GM18505 (cell line): ENCODE measurements around the gene NMNAT3.

Experiments used
- ATAC-seq: cut with Tn5 transposase; IDR thresholded peaks from one replicate; pipeline ENCODE4 v1.9.1; 2021; ENCODE audit not compliant: unreplicated experiment
- POLR2A ChIP-seq: IDR thresholded peaks from 4 replicates; pipeline ENCODE4 v1.6.1; 2011; ENCODE audit warnings: borderline replicate concordance; ENCODE audit not compliant: insufficient read depth, insufficient read length; ENCODE audit errors: extremely low read depth

The NMNAT3 gene

DNA sequence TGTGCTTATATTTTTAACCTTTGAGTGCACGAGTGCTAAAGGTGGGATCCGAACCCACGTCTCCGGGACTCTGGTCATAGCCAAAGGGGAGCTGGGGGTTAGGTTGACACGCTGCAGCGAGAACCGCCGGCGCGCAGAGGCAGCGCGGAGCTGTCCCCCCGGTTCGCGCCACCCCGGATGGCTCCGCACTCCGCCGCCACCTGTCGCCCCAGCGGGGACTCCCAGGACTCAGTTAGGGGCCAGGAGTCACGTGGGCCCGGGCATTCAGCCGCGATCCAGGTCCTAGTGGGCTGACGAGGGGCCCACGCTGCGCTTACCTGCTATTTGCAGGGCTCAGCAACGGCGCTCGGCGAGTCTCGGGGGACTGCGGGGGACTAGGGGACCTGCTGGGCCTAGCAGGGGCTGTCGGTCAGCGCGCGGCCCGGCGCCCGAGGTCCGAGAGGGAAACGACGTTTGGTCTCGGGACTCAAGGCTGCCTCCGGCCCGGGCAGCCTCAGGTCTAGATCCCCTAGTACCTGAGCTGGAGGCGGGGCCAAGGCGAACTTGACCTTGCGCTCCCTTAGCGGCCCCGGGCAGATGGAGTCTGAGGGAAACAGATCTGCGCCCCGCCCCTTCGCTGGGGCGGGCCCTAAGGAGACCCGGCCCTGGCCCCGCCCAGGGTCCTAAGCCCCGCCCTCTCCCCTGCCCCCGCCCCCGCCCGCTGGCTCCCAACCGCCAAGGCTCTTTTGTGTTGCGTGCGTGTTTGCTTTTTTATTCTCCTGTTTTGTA is at the start of gene NMNAT3:
NMNAT3 (minus strand) TSS at position 585 of the 768 bp plus-strand sequence. CDS start 50,248 bp downstream, outside the sequence.
- ATAC-seq = peak; percentile 98
- no peak for TF ChIP-seq POLR2A

DNA sequence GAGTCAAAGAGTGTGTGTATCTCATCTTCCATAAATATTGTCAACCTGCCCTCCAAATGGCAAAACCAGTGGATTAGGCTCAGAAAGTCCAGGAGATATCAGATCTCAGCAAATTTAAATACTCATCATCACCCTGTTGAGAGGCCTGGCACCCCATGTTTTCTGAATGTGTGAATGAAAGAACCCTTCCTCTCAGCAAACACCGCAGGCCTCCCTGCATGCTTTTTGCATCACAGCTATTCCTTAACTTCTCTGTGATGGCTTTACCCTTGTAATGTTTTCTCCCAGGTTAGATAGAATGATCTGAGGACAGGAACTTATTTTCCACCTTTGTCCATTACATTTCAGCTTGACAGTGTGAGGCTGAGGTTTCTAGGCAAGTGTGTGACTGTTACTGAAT is 43.6 kb upstream of the NMNAT3 start:
- no peak for ATAC-seq
- TF ChIP-seq POLR2A = no peak

DNA sequence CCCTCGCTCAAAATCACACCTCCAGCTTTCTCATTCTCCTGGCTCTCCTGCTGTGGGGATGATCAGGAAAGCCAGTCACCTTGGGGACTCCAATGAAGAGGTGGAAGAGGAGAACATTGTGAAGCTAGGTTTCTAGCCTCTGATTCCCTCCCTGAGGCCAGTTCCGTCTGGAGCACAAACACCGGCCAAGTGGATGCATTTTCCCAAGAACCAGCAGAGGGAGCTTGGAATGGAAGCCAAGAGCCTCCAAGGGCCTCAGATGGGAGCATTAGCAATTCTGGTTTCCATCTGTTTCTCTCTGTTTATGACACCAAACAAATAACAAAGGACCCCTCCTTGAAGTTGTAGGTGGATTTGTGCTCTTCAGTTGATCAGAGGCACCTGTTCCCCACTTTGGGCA is 40.6 kb upstream of the NMNAT3 start:
- no peak for ATAC-seq
- no peak for TF ChIP-seq POLR2A

DNA sequence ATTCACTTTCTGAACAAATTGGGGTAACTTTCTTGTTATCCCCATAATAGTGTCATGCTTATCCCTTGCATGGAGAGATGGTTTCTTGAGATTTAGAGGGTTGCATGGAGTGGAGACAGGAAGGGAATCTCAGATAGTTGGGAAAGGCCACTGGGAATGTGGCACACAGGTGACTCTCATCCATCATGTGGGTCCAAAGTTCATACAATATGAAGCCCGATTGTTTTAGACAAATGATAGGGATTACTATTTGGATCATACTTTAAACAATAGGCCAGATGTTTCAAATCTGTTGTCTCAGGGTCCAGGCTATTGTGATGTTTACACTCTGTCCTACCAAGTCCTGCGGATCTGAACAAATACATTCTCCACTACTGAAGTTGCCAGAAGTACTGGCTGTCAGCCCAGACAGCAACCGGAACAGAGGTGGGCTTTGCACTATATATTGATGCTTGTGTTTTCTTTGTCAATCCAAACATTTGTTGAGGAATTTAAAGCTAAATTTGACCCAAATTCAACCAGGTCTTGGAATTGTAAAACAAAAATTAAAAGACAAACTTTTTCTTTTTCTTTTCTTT is 39.2 kb upstream of the NMNAT3 start:
- ATAC-seq = no peak
- TF ChIP-seq POLR2A = no peak

DNA sequence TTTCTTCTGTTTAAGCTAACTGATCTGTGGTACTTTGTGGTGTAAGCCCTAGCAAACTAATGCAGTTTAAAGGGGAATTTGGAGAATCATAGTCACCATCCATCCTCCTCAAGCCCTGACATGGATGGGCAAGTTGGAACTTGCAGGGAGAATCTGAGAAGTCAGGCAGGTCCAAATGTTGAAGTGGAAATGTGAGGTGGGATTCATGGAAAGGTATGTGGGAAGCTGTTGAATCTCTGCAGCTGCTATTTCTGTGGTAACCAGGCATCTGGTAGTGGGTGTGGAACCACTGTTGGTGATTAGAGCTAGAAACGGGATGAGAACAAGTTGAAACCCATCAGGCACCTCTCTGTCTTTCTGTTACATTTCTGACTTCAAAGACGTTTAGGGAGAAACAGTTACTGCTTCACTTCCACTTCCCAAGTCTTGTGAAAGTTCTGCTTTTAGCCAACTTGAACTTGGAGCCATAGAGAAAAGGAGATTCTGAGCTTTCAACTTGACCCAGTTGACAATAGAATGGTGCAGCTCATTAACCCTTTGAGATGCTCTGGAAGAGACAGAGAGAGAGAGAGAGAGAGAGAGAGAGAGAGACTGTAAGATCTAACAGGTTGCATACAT is 38.1 kb upstream of the NMNAT3 start:
- no peak for TF ChIP-seq POLR2A
- ATAC-seq = no peak

DNA sequence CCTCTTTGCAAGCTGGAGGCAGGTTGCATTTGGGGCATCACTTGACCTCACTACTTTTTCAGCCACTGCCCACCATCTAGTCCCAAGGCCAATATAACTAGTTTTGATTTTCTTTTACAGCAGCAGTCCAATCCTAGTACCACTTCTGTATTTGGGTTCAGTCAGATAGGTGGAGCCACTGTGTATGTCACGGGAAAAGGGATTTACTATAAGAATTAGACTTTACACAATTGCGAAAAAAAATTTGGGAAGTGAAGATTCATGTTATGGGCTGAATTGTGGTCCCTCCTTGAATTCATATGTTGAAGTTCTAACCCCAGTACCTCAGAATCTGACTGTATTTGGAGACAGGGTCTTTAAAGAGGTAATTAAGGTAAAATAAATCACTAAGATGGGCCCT is 37.4 kb upstream of the NMNAT3 start:
- no peak for ATAC-seq
- TF ChIP-seq POLR2A = no peak

DNA sequence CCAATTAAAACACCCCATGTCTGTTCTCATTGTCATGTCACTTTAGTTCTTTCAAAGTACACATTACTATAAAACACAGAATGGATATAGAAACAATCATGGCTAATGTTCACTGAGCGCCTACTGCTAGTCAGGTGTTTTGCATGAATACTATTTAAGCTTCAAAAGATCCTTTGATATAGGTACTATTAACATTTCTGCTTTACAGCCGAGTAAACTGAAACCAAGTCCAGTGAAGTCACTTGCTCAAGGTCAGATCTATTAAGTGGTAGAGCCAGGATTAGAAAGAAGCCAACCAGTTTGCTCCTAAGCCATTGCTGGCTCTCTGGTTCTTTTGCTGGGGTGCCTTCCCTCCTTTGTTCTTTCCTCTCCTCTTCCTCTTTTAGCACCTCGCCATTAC is 32.4 kb upstream of the NMNAT3 start:
- ATAC-seq = no peak

DNA sequence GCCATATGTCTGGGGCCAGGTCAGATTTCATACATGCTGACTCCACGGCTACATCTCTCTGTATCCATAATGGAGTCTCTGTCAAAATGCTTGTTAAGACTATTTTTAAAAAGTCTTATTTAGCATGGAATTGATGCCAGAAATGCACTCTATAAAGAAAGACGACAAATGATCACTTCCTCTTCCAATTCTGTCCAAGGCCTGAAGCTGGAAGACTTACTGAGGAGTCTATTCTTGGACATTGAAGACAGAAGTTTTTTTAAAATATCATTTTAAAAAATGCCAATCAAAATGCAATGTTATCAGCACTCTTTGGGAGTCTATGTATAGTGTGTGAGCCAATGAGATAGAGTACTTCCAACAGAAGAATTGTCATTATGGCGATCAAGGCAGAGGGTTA is 27.9 kb upstream of the NMNAT3 start:
- no peak for TF ChIP-seq POLR2A
- no peak for ATAC-seq

More for the DNA sequence above, 32.4 kb upstream of the NMNAT3 start:
- TF ChIP-seq POLR2A = no peak

DNA sequence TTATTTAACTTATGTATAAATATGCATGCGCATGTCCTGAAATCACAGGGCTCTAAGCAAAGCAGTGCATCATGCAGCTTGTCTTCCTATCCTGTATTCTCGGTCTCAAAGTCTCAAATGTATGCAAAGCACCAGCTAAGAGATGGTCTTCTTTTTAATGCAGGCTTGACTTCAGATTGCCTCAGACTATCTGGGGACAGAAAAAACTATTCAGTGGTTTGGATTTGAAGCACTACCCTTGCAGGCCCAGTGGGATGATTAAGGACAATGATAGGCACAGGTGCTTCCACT is 18.5 kb upstream of the NMNAT3 start:
- no peak for ATAC-seq

DNA sequence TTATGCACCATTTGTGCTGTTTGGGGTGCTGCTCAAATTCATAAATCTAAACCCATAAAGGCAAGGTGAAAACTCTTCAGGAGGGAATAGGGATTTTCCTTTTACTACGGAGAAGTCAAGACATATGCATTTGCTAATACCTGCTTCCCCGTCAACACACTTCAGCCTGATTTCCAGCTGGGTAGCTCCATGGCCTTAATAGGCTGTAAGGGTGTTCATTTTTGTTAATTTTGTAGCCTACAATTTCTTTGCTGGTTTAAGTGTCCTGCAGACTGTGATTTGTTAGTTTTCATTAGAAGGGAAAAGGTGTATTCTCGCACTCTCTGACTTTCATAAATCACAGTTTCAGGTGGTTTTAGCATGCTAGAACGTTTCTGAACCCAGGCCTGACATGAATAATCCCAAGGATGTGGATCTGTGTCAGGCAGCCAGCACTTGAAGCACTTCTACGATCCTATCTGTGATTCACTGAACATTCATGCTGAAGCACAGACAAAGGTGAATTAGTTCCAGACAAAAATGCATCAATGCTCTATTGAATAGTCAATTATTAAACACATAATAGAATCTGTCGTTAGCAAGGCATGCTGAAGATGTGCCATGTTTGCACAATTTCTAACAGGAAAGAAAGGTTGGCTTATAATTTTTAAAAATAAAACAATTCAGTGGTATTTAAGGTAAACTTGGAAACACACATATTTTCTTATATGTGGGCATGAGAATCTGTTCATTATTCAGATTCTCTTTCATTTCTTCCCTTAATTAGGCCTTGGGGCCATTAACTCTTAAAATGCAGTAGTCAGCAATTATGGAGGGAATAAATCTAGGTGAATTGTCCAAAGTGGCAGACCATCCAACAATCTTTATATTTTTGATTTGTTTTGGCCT is 17.9 kb upstream of the NMNAT3 start:
- no peak for TF ChIP-seq POLR2A
- no peak for ATAC-seq

More for the DNA sequence above, 18.5 kb upstream of the NMNAT3 start:
- no peak for TF ChIP-seq POLR2A

DNA sequence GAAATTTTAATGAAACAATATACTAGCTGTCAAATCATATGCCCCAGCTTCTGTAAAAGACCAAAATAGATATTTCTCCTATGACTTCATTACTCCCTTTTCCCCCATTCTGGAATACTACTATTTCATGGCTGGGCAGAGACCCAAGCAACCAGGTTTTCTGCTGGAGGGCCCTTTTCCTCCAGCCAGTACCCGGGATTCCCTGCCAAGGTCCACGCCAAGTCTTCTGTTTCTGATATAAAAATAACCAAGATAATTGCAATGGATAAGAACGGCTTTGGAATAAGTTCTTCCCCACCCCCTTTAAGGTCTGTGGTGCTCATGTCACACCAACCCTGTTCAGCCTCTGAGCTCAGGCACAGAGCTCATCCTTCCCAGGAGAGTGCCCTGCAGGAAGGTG is 17.2 kb upstream of the NMNAT3 start:
- no peak for TF ChIP-seq POLR2A
- no peak for ATAC-seq

DNA sequence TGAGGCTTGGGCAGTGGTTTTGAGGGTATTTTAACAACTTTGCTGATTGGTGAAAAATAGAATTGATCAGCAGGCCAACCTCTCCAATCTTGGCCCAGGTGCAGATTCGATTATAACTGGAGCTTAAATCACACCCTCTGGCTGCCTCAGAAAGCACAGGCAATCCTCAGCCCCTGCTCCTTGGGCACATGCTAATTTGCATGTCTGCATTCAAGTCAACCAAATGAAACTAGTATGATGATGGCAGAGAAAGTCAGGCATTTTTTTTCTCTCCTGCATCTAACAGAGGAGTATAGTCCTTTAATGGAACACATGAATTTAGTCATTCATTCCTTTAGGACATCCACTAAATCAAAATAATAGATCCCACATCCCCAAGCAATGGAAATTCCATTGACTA is 16.8 kb upstream of the NMNAT3 start:
- no peak for TF ChIP-seq POLR2A
- ATAC-seq = no peak

DNA sequence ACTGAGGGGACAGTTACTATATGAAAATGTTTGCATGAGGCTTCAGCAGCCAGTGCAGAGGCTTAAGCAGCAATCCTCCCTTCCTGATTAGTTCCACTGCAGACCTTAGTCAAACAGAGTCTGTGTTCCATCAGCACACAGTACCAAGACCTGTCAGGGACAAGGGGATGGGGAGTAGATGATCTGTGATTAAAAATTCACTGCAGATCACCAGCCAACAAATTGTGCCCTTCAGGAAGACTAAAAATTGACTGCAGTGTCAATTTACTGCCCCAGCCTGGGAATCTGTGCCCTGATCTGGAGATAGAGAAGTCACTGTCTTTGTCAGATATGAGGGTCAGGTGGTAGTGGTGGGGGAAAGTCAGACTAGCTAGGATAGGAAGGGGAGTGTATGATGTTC is 13.8 kb upstream of the NMNAT3 start:
- ATAC-seq = no peak
- TF ChIP-seq POLR2A = no peak
